ENCODE measurements around the gene YTHDF2.

- TF ChIP-seq, protein P1, sequence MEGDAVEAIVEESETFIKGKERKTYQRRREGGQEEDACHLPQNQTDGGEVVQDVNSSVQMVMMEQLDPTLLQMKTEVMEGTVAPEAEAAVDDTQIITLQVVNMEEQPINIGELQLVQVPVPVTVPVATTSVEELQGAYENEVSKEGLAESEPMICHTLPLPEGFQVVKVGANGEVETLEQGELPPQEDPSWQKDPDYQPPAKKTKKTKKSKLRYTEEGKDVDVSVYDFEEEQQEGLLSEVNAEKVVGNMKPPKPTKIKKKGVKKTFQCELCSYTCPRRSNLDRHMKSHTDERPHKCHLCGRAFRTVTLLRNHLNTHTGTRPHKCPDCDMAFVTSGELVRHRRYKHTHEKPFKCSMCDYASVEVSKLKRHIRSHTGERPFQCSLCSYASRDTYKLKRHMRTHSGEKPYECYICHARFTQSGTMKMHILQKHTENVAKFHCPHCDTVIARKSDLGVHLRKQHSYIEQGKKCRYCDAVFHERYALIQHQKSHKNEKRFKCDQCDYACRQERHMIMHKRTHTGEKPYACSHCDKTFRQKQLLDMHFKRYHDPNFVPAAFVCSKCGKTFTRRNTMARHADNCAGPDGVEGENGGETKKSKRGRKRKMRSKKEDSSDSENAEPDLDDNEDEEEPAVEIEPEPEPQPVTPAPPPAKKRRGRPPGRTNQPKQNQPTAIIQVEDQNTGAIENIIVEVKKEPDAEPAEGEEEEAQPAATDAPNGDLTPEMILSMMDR (IDR thresholded peaks at IDR 0.05): no peak
- TF ChIP-seq EZH2 (IDR thresholded peaks at IDR 0.05; ENCODE audit: borderline replicate concordance, insufficient read depth, low read depth, low read length, poor library complexity, severe bottlenecking): no peak
These were observed 20.4 kb upstream of the YTHDF2 start for GRCh38 chr1:28716336-28716735.

All from B cell (primary cell).